Measurements from ENCODE around the gene CYP4F8.

DNA sequence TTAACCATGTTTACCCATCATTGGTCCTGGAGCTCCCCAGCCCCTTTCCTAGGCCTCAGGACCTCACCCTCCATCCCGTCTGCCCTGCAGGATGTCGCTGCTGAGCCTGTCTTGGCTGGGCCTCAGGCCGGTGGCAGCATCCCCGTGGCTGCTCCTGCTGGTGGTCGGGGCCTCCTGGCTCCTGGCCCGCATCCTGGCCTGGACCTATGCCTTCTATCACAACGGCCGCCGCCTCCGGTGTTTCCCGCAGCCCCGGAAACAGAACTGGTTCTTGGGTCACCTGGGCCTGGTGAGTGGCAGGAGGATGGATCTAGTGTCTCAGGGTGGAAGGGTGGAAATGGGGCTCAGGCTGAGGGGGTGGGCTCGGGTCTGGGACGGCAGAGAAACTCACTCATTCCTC, 508 bp downstream of the CYP4F8 start:
- TF ChIP-seq, protein P1, sequence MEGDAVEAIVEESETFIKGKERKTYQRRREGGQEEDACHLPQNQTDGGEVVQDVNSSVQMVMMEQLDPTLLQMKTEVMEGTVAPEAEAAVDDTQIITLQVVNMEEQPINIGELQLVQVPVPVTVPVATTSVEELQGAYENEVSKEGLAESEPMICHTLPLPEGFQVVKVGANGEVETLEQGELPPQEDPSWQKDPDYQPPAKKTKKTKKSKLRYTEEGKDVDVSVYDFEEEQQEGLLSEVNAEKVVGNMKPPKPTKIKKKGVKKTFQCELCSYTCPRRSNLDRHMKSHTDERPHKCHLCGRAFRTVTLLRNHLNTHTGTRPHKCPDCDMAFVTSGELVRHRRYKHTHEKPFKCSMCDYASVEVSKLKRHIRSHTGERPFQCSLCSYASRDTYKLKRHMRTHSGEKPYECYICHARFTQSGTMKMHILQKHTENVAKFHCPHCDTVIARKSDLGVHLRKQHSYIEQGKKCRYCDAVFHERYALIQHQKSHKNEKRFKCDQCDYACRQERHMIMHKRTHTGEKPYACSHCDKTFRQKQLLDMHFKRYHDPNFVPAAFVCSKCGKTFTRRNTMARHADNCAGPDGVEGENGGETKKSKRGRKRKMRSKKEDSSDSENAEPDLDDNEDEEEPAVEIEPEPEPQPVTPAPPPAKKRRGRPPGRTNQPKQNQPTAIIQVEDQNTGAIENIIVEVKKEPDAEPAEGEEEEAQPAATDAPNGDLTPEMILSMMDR (IDR thresholded peaks at IDR 0.05), result no peak
- TF ChIP-seq POLR2A (IDR thresholded peaks at IDR 0.05) (no peak), POLR2AphosphoS5 (IDR thresholded peaks at IDR 0.05) (no peak)

Data from upper lobe of left lung (tissue), 4 donors.